HG02884 (cell line): ENCODE results near the gene AGPAT3.
"Not testable (repeated sequence)": the region's sequence is repeated elsewhere in the genome, so short reads cannot be mapped to it uniquely, and the experiment has no call there.

Experiments
- ATAC-seq: cut with Tn5 transposase; IDR thresholded peaks from one replicate; pipeline ENCODE4 v1.9.1; 2021; ENCODE audit warnings: mild to moderate bottlenecking, moderate library complexity; ENCODE audit not compliant: unreplicated experiment

AGPAT3 gene, protein sequence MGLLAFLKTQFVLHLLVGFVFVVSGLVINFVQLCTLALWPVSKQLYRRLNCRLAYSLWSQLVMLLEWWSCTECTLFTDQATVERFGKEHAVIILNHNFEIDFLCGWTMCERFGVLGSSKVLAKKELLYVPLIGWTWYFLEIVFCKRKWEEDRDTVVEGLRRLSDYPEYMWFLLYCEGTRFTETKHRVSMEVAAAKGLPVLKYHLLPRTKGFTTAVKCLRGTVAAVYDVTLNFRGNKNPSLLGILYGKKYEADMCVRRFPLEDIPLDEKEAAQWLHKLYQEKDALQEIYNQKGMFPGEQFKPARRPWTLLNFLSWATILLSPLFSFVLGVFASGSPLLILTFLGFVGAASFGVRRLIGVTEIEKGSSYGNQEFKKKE

DNA sequence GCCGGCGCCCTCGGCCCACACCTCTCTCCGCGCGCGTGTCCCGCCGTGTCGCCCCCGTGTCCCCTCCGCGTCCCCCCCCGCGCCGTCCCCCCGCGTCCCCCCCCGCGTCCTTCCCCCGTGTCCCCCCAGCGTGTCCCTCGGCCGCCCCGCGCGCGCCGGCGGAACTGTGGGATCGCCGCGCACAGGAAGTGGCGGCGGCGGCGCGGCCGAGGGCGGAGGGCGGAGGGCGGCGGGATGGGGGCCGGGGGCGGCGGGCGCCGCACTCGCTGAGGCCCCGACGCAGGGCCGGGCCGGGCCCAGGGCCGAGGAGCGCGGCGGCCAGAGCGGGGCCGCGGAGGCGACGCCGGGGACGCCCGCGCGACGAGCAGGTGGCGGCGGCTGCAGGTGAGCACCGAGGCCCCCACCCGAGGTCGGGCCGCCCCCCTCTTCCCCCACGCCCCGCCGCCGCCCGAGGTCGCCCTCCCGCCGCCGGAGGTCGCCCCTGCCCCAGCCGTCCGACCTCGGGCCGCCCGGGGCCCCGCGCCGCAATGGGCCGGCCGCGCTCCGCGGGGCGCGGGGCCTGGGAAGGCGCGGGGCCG lies at the start of gene AGPAT3:
AGPAT3 (plus strand) TSS at position 262 of the 578 bp plus-strand sequence. CDS start 94,459 bp downstream, outside the sequence.
- no peak for ATAC-seq

DNA sequence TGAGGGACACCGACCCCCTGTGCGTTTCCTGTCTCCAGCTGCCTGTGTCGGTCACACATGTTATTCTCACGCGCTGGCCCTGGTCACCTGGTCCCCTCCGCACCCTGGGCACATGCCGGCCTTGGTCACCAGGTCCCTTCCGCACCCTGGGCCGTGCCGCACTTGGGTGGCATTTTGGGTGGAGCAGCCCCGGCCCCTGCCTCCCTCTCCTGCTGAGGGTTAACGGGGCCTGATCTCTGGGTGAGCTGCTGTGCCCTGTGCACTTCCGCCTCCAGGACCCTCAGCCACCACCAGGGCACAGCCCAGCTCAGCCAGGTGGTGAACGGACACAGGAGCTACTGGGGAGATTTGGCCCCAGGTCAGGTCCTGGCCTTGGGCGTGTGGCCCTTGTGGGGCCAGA lies 49.0 kb upstream of the AGPAT3 start:
- ATAC-seq: no peak

DNA sequence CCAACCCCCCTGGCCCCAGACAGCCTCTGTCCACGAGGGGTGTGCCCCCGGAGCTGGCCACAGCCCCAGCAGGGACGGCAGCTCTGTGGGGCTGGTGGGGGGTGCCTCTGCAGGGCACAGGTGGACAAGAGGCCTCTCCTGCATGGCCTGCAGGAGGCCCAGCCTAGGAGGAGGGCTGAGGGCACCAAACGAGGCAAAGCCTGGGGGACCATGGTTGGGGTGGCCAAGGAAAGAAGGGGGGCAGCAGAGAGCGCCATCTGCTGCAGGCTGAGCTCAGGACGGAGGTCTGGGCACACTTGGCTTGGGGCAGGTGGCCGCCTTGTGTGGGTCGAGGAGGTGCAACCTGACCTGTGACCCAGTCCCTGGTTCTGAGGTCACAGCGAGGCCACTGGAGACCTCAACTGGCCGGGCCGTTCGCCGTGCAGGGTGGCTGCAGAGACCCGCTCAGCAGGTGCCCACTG lies 48.4 kb upstream of the AGPAT3 start:
- no peak for ATAC-seq

DNA sequence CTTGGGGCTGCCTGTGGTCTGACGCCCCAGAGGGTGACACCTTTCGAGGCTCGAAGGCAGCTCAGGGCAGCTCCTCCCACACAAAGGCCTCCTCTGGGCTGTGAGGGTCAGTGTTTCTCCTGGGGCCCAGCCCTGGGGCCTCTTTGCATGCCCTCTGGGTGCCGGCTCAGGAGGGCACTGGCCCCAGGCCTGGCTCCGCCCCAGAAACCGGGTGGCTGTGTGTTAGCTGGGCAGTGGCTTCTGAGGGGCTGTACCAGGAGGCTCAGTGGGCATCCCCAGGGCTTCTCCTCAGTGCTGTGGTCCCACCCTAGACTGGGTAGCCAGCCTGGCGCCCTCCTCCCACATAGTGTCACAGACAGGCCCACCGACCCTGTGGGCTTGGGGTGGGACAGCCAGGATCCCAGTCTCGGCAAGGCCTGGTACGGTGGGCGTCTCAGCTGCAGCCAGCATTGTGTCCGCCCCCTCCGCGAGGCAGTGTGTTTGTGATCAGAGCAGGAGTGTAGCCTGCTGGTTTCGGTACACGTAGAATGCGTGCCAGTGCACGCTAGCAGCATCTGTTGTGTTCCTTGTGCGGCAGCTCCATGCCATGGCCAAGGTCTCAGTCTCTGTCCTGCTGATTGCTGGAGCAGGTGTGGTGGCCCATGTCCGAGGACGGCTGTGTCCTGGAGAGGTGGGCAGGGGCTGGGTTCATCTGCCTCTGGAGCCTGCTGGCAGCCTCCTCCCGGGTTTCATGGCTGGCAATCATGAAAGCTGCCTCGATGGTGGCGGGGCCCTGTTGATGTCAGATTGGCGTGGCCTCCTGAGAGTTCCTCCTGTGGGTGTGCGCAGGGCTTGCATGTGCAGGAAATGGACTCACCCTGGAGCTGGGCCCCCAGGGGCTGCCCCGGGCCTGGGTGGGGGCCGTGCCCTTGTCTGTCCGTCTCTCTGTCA lies 47.6 kb upstream of the AGPAT3 start:
- no peak for ATAC-seq

DNA sequence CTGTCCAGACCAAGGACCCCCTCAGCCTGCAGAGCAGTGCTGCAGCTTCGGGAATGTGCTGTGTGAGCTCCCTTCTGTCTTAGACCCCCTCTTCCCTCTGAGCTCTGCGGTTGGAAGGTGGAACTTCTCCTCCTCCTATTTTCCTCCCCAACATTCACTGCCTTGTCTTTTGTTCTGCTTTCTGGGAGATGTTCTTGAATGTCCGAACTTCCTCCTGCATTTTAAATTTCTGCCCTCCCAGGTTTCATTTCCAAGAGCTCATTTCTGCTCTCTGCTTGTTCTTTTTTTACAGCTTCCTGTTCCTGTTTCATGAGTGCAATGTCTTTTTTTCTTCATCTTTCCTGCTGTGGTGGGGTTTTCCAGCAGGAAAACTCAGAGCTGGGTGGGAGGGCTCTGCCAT lies 46.3 kb upstream of the AGPAT3 start:
- no peak for ATAC-seq

DNA sequence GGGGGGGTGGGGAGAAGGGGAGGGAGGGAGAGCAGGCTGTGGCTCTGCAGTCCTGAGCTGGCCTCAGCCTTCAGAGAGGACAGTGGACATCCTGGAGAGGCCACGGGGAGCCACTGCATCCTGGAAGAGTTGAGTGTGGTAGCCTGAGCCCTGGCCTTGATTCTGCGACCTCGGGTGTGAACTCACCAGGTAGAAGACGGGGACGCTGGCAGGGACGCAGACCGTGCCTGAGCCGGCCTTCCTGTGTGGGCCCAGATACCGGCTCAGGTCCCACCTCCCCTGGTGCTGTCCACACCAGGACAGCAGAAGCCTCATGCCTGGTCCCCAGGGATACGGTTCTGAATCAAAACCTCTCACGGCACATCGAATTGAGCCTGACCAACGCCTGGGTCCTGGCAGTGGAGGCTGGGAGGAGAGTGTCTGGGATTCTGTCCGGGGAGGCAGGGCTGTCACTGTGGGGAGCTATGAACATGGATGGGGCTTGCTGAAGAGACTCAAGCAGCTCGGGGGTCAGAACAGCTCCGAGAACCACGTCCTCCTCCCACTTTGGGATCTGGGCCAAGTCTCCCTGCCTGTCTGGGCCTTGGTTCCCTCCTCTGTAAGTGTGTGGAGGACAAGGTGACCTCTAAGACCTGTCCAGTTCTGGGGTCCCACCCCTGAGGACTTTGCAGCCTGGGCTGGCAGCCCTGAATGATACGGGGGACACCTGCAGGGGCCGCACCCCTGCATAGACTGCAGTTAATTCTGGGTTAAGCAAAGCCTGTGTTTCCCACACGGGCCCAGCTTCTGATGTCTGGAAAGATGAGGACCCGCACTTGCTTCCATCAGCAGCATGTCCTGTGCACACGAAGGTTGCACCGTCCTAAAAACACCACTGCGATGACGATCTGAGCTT lies 45.3 kb upstream of the AGPAT3 start:
- ATAC-seq: no peak

DNA sequence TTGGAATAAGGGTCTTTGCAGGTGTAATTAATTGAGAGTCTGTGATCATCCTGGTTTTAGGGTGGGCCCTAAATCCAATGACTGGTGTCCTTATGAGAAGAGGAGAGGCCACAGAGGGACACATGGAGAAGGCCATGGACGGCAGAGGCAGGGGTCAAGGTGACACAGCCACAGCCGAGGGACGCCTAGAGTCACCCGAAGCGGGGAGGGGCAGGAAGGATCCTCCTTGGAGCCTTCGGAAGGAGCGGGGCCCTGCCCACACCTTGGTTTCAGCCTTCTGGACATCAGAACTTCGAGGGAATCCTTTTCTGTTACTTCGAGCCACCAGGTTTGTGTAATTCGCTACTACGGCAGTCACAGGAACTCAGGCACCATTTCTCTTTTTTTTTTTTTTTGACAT lies 44.6 kb upstream of the AGPAT3 start:
- ATAC-seq: no peak

DNA sequence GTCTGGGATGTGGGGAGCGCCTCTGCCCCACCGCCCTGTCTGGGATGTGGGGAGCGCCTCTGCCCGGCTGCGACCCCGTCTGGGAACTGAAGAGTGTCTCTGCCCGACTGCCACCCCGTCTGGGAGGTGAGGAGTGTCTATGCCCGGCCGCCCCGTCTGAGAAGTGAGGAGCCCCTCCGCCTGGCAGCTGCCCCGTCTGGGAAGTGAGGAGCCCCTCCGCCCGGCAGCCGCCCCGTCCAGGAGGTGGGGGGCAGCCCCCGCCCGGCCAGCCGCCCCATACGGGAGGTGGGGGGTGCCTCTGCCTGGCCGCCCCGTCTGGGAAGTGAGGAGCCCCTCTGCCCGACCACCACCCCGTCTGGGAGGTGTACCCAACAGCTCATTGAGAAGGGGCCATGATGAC lies 42.9 kb upstream of the AGPAT3 start:
- not testable (repeated sequence) for ATAC-seq

DNA sequence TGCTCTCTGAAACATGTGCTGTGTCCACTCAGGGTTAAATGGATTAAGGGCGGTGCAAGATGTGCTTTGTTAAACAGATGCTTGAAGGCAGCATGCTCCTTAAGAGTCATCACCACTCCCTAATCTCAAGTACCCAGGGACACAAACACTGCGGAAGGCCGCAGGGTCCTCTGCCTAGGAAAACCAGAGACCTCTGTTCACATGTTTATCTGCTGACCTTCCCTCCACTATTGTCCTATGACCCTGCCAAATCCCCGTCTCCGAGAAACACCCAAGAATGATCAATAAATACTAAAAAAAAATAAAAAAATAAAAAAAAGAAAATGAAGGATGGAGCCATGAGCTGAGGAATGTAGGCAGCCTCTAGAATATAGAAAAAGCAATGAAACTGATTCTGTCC lies 42.3 kb upstream of the AGPAT3 start:
- not testable (repeated sequence) for ATAC-seq

DNA sequence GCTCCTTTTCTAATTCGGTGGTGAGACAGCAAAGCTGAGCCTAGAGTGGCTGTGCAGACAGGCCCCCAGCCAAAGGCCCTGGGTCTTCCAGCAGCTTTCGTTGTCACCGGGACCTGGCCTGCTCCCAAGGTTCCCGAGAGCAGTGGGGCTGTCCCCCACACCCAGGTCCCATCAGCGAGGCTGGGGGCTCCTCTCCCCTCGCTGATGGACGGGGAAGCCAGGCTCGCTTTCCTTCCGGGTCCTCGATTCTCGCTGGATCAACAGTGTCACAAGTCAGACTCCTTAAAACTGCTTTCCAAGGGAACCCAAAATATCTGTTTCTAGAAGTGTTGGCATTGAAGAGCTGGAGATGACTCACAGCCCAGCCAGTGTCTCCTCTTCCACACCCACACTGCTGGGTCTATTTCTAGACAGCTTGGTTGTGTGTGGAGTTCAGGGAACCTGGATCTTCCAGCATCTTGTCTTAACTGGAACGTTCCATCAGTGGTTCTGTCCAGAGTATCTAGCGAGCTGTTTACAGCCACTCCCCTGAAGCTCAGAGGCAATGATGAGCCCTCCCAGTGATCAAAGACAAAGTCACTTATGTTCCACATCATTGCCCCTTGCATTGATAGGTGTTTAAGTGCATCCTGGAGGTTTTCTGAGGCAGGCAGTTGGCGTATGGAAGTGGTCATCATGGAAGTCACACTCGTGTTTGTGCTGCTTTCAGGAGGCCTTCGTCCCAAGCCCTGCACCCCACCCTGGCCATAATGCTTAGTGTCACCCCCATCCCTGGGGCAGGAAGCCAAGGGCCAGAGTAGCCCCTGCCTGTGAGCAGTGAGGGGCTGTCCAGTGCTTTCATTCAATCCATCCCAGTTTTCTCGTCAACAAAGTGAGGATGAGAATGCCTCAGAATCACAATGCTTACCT lies 40.4 kb upstream of the AGPAT3 start:
- ATAC-seq: no peak

DNA sequence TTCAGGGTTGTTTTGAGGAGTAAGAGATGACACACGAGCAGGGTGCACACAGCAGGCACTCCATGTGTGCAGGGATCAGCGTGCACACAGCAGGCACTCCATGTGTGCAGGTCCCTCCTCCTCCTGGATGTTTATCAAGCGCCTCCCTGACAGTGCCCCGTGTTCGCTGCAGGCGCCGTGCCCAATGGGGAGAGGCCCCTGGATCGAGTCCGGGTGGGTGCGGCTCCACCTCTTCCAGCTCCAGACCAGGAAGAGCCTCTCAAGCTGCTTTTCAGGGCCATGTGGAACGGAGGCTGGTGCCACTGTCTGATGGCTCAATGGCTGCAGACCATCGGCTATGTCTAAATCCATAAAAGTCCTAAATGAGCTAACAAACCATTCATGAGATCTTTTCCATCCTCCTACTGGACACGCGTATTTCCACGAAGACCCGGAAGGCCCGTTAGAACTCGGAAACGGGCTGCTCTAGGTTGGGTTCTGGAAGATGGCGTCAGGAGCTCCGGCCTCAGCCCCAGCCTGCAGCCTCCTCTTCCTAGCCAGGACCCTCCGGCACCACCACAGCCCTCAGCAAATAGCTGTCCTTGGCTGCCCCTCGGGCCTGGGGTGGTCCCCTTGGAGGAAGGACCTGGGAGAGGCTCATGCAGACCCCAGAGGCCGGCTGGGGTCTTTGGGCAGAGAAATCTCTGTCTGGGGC lies 39.6 kb upstream of the AGPAT3 start:
- ATAC-seq: no peak

DNA sequence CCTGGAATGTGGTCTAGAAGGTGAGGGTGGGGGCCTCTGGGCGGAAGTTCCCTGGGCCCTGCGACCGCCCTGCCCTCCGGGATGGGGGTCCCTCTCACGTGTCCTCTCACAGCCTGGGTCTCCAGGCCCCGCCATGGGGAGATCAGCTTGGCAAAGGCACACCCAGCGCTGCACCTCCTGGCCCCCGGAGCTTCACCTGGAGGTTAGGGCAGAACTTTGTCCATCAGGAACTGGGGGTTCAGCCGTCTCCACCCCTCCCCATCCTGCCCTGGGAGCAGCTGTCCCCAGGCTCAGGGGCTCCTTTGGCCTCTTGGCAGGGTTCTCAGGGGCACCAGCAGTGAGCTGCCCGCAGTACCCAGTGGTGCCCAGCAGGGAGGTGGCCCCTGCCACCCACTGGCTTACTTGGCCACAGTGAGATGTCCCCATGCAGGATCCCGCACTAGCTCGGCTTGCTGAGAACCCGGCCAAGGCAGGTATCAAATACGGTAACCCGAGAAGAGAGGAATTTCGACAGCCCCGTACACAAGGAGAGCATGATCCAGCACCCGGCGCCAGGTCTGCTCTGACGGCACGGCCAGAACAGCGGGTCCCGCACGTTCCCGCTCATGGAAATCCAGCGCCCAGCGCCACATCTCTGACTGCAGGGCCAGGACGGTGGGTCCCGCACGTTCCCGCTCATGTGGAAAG lies 38.9 kb upstream of the AGPAT3 start:
- ATAC-seq: no peak

DNA sequence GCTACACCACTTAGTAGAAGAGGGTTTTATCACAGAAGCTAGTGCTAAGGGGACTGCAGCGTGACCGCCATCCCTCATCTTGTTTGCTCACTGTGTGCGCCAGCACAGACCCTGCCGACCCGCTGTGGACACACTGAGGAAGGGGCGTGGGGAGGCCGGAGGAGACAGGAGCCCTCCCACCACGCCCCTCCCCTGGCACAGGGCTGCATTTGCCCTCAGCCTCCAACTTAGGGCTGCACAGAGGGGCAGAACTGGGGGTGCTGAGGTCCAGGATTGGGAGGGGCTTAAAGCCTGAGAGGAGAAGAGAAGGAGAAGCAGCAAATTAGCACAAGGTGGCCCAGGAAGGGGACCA lies 38.4 kb upstream of the AGPAT3 start:
- no peak for ATAC-seq

DNA sequence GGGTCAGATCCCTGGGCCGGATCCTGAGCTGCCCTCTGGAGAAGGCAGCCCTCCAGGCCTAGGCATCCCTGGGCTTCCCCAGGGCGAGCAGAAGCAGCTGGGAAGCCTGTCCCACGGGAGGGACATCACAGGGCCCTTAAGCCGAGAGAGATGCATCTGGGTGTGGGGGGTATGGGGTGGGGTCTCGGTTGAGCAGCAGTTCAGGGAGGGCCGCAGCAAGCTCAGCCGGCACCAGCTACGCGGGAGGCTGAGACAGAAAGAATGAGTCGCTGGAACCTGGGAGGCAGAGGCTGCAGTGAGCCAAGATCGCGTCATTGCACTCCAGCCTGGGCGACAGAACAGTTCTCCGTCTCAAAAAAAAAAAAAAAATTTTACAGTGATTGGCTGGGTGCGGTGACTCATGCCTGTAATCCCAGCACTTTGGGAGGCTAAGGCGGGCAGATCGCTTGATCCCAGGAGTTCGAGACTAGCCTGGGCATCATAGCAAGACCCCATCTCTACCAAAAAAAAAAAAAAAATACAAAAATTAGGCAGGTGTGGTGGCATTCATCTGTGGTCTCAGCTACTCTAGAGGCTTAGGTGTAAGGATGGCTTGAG lies 37.9 kb upstream of the AGPAT3 start:
- ATAC-seq: no peak

DNA sequence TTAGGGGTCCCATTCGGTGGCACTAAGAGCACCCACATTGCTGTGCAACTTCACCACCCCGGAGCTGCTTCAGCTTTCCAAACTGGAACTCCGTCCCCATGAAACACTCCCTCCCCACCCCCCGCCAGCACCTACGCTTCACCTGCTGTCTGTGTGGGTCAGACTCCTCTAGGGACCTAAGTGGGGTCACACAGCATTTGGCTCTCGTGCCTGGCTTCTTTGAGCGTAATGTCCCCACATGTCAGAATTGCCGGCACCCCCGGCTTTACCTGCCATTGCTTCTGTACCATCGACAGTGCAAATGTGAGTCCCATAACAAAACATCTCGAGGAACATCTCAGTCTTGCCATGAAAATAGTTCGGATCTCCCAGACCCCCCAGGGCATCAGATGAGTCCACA lies 35.9 kb upstream of the AGPAT3 start:
- ATAC-seq: no peak

DNA sequence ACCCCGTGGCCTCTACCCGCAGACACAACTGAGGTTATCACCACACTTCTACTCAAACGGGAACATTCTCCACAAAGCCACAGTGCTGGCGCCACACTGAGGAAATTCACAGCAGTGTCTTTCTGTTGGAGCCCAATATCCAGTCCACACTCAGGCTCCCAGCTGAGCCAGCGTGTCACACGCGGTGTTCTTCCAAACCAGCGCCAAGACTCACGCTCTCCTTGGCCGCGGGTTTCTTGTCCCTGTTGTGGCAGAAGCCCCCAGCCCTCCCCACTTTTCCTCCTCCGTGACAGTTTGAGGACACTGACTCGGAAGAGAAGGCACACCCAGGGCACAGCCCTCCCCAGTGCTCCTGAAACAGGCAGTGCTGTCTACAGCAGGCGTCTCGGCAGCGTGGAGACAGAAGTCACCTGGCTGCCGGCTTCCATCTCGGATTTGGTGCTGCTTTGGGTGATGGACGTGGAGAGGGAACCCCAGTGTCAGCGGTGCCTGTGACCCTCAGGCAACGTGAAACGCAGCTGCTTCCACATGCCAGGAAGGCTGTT lies 35.4 kb upstream of the AGPAT3 start:
- ATAC-seq: no peak

DNA sequence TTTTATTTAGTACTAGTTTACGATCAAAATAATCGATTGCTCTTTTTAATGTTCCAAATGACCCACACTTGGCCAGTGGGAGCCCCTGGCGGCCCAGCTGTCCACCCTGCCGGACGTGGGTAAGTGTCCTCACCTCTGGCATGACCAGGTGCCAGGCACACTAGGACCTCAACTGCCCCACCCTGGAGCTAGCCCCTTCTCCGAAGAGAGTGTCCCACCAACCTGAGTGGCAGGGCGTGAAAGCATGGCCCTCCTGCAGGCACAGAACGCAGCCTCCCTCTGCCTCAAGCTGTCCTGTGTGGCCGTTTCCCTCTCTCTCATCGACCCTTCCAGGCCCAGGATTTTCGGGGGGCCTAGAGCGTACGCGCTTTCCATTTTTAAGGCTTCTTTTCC lies 32.9 kb upstream of the AGPAT3 start:
- no peak for ATAC-seq

DNA sequence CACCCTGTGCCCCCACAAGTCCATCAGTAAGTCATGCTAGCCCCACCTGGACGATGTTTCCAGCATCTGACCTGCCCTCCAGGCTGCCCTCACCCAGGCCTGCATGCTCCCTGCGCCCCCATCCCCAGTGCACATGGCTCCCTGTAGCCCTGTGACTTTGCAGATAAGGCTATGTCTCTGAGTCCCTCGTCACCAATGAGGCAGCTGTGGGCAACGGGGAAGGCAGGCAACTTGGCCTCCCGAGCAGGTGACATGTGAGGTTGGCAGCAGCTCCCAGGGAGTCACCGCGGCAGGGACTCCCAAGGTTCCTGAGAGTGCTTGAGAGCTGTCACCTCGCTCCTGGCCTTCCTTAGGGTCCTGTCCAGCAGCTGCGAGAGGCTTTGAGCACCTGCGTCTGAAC lies 32.4 kb upstream of the AGPAT3 start:
- ATAC-seq: no peak
